HG02798 (cell line): ENCODE data around the gene THAP4.

Experiments
- ATAC-seq: cut with Tn5 transposase; IDR thresholded peaks from one replicate; pipeline ENCODE4 v1.9.1; 2021; ENCODE audit warnings: mild to moderate bottlenecking; ENCODE audit not compliant: unreplicated experiment, poor library complexity

The THAP4 gene

GRCh38 chr2:241615522-241616052 lies 21.4 kb downstream of the THAP4 start:
- no peak for ATAC-seq

DNA sequence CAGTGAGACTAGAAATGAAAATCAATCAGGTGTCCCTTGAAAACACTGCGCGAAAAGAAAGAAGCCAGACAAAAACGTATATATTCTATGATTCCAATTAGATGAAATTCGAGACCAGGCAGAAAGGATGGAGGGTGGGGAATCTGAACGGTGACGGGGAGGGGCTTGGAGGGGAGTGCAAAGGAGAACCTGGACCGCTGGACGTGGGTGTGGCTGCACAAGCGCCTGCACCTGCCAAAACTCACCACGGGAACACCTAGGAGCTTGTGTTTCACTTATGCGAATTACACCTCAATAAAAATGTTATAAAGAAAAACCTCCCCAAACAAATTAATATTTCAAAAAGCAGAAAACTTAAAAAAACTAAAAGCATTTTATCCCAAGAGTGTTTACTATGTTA lies 21.9 kb downstream of the THAP4 start:
- no peak for ATAC-seq

- ATAC-seq, result no peak
Observed at GRCh38 chr2:241613017-241613780, 23.8 kb downstream of the THAP4 start.

DNA sequence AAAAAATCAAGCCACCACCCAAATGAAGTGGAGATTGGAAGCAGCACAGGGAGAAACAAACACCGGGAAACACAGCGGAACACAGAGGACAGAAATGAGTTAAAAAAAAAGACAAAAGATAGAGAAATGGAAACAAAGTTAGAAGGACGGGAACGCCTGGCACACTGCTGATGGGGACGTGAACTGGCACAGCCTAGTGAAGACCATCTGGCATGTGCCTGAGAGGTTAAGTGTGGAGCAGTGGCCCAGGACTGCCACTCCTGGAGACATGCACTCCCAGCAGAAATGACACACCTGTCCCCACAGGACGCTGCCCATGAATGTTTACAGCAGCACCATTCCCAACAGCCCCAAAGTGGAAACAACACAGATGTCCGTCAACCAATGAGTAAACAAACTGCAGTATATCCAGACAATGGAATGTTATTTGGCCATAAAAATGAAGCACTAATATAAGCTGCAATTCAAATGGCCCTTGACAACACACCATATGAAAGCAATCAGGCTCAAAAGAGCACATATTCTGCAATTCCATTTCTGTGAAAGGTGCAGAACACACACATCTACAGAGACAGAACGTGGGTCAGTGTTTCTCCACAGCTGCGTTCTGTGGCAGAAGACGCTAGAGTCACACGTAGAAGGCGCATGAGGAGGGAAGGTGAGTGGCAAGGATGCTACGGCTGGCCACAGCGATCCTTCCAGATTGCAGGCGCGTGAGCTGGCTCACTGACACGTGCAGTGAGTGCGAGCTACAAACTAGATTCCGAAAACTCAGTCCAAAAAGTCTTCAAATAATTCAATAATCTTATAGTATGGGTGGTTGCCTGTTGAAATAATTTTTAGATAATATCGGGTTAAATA lies 24.6 kb downstream of the THAP4 start:
- no peak for ATAC-seq

DNA sequence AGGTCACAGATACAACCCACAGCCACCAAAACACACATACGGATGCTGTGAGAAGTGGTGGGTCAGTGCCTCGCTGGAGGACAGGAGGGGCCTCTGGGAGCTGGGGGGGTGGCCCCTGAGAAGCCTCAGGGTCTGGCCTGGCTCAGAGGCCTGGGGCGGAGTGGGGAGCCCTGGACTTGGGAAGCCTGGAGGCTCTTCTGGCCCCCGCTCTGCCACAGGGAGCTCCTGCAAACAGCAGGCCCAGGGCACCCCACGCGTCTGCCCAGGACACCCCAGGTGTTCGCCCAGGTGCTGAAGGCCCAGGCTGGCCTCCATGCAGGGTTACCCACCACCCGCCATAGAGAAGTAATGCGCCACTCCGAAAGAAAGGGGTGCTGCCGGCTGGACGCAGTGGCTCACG lies 25.9 kb downstream of the THAP4 start:
- ATAC-seq, result no peak

- peak; percentile 95 for ATAC-seq
Observed at GRCh38 chr2:241609859-241610793, 26.8 kb downstream of the THAP4 start.

GRCh38 chr2:241608881-241609280 lies 28.1 kb downstream of the THAP4 start:
- no peak for ATAC-seq

DNA sequence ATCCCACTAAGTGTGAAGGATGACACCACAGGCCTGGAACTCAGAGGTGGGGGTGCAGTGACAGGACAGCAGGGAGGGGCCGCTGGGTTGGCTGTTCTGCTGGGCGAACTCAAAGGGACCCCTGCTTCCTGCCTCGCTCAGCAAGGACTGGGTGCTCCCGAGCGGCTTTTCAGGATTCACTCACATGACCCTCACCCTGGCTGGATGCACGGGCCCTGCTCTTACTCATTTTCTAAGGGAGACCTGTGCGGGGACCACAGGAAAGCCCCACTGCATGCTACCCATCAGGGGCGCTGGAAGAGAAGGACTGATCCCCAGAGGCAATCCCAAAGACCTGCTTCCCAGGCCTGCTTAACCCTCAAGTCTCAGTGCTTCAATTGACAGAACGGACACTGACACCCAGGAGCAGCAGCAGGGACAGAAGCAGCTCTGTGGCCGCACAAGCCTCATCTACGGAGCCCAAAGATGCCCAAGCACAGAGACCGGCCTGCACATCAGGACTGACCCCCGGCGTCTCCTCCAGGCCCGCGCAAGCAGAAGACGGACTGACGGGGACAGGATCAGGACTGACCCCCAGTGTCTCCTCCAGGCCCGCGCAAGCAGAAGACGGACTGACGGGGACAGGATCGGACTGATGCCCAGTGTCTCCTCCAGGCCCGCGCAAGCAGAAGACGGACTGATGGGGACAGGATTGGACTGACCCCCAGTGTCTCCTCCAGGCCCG lies 29.6 kb downstream of the THAP4 start:
- ATAC-seq, result no peak

- no peak for ATAC-seq
Observed at GRCh38 chr2:241606186-241606585, 30.8 kb downstream of the THAP4 start.

GRCh38 chr2:241603686-241604085 lies 33.3 kb downstream of the THAP4 start:
- no peak for ATAC-seq

DNA sequence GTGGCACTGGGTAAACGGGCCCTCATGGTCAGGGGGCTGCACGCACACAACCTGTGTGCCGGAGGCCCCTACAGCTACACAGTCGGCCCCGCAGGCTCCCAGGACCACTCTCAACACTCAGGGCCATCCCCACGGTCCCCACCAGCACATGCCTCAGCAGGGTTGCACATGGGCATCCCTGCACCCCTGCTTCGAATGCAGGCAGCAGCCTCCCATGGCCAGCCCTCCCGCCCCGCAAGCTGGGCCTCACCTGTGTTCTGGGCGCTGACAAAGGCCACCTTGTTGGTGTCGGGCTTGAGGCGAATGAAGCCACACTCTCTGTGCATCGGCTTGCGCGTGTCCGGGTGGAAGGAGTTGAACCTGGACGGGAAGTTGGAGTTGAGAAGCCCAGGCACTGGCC lies 34.2 kb downstream of the THAP4 start:
- no peak for ATAC-seq

DNA sequence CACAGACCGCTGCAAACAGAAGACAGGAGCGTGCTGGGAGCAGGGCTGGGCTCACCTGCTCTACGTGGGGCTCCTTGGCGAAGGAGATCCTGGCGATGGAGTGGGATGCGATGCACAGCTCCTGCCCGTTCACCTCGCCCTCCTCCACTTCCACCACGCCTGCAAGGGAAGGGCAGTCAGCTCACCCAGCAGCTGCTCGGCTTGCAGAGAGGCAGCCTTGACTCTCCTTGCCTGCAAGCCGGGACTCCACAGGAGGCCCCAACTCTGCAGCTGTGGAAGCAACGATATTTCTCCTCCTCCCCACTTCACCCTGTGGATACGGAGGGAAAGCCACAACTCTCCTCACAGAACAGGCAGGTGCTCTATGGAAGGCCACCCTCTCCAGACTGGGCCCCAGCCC lies 35.1 kb downstream of the THAP4 start:
- ATAC-seq, result no peak

DNA sequence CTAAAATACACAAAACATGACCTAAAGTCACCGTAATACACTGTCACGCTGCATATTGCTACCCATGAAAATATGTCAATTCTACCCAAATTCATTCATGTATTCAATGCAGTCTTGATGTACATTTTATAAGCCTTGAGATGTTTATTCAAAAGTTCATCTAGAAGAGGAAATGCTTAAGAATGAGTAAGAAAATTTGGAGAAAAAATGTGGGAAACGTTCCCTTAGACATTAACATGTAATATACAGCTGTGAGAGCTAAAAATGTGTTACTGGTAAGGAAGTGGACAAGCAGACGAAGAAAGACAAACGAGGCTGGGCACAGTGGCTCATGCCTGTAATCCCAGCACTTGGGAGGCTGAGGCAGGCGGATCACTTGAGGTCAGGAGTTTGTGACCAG lies 37.3 kb downstream of the THAP4 start:
- no peak for ATAC-seq

DNA sequence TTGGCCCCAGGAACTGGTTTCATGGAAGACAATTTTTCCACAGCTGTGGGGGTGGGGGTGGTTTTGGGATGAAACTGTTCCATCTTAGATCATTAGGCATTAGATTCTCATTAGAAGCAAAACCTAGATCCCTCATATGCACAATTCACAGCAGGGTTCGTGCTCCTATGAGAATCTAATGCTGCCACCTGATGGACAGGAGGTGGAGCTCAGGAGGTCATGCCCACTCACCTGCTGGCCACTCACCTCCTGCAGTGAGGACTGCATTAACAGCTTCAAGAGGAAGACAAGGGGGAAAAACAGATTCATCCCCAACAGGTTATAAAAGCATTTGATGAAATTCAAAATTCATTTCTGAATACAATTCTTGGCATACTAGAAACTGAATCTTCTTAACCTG lies 38.5 kb downstream of the THAP4 start:
- no peak for ATAC-seq

GRCh38 chr2:241598061-241598460 lies 38.9 kb downstream of the THAP4 start:
- ATAC-seq, result no peak

GRCh38 chr2:241597561-241597960 lies 39.4 kb downstream of the THAP4 start:
- ATAC-seq, result no peak

DNA sequence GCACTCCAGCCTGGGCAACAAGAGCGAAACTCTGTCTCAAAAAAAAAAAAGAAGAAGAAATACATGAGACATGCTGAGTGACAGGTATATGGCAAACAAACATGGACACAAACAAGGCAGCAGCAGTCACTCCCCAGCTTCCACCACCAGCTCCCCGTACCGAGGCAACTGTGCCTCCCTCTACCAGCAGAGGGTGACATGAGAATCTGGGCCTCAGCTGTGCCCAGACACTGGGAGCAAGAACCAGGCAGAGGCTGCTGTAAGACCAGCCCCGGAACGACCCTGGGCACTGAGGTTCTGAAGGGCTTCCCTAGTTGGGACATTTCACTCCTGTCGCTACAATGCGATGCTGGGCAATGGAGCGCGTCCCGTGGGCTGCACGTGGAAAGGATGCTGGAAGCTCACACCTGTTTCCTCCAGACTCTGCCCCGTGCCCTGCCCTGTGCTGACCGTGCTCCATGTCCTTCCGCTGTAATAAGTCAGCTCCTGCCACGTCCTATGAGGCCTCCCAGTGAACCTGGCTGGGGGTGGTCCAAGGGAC lies 41.3 kb downstream of the THAP4 start:
- ATAC-seq, result no peak

- no peak for ATAC-seq
Observed at GRCh38 chr2:241593271-241593670, 43.7 kb downstream of the THAP4 start.

DNA sequence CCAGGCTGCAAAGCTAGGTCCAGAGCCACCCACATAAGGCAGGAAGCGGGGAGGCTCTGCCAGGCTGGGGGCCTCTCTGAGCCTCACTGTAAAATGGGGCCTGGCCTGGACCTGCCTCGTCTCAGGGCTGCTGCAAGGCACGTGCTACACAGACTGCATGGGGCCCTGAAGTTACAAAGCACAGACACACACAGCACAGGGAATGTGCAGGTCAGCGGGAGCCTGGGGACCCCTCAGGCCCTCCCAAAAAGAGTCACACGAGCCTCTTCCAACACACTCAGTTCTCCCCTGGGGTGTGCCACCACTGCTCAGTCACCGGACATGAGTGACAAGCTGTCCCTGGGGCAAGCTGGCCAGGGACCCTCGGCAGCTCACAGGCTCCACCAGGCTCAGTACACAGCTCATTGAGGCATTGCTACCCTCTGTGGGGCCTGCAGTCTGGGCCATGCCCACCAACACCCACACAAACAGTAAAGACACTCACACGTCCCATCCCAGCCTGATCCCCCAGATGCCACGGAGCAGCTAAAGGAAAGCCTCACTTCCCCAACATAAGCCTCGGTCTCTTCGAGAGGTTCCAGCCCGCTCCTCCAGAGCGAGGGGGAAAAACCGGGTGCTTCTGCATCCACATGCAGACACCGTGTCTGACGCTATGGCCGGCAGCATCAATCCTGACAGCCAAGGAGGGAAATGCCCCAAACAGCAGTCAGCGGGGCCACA lies 44.7 kb downstream of the THAP4 start:
- ATAC-seq, result no peak
